ENCODE measurements around the gene POLR3B.

The POLR3B gene

DNA sequence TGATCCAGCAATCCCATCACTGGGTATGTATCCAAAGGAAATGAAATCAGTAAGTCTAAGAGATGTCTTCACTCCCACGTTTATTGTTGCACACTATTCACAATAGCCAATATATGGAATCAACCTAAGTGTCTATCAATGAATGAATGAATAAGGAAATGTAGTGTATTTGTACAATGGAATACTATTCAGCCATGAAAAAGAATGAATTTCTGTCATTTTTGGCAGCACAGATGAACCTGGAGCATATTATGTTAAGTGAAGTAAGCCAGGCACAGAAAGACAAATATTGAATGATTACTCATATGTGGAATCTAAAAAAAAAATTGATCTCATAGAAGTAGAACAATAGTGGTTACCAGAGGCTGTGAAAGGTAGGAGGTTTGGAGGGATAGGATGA, 194.7 kb downstream of the POLR3B start:
- no peak for DNase-seq (ENCODE audit: low read depth)
